Activated CD8-positive, alpha-beta T cell treated with anti-CD3 and anti-CD28 coated beads for 36 hours (primary cell): ENCODE data around the gene KIFC1. TPM values are rescaled to one million over a fixed set of nuclear protein-coding genes. Genes with fewer than 3 reads are reported as not detected.

Source experiments
- ATAC-seq: fragments of 200-7000 bp; cut with Tn5 transposase; one replicate; pipeline ENCODE4 v1.10.0; 2021; ENCODE audit warnings: mild to moderate bottlenecking, moderate library complexity
- CTCF ChIA-PET: fragments of 350-600 bp; sonication (Branson Sonifier 250); formaldehyde crosslinking; loops from one replicate; lab custom pipeline; 2021; ENCODE audit warnings: antibody characterized with exemption; lab: Charles Lee
- POLR2A ChIA-PET: fragments of 350-600 bp; sonication (Branson Sonifier 250); formaldehyde crosslinking; loops from one replicate; lab custom pipeline; 2021; ENCODE audit warnings: antibody characterized with exemption; lab: Charles Lee
- DNase-seq: peaks from one replicate; pipeline ENCODE4 v3.0.0-alpha.2; 2020
- H3K27ac Mint-ChIP-seq: one replicate; pipeline ENCODE4 v1.8.0; 2021; ENCODE audit warnings: mild to moderate bottlenecking, mixed read lengths
- H3K27me3 Mint-ChIP-seq: one replicate; pipeline ENCODE4 v1.8.0; 2021; ENCODE audit warnings: mixed read lengths
- H3K36me3 Mint-ChIP-seq: one replicate; pipeline ENCODE4 v1.8.0; 2021; ENCODE audit warnings: low read depth, mixed read lengths
- H3K4me1 Mint-ChIP-seq: one replicate; pipeline ENCODE4 v1.8.0; 2021; ENCODE audit warnings: low read depth, mixed read lengths
- H3K4me3 Mint-ChIP-seq: one replicate; pipeline ENCODE4 v1.8.0; 2021; ENCODE audit warnings: mild to moderate bottlenecking, moderate library complexity, mixed read lengths
- H3K9me3 Mint-ChIP-seq: one replicate; pipeline ENCODE4 v1.8.0; 2021; ENCODE audit warnings: mixed read lengths
- intact Hi-C: fragments of 100-400 bp; cut with micrococcal nuclease; formaldehyde crosslinking; loops from one replicate; pipeline ENCODE4 v1.10.0; 2022
- total RNA-seq, 2 experiments: library from RNA; stranded (reverse); gene quantifications; one replicate each; pipeline ENCODE4 v1.2.3, GENCODE V29; 2021
- TF ChIP-seq, protein P1 (sequence below): fragments of 200-600 bp; IDR thresholded peaks from one replicate; pipeline ENCODE4 v1.8.0; 2022; ENCODE audit warnings: antibody characterized with exemption, mild to moderate bottlenecking

Gene KIFC1
- total RNA-seq, 2 experiments from 2014 or later: 93.4 to 96.0 TPM

DNA sequence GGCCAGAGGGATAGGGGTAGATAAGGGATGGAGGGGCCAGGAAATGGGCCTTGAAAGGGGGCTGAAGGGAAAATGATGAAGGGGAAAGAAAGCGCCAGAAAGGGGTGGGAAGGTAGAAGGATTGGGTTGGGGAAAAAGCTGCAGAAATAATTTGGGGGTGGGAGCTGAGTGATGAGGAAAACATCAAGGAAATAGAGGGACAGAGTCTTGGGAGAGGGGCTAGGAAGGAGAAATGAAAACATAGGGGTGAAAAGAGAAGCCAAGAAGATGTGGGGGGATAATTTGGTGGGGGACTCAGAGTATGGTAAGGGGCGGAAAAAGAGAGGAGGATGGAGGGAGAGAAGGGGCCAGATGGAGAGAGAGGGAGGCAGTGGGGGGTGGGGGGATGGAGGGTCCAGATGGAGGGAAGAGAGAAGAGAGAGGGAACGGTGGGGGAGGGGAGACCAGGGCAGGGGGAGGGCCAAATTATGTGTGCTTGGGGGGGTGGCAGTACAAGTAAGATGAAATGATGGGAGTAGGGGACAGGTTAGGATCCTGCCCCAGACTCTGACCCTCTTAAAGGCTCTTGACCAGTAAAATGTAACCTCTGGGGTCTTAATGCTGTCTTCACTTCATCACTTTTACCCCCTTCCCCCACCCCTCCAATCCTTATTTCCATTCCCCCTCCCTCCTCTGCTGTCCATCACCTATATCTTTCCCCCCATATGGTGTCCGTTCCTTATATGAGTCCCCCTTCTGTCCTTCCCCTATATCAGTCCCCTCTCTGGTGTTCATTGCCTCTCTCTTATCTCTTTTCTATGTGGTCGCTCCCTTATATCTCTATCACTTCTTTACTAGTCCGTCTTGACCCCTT lies 29.1 kb downstream of the KIFC1 start:
- Mint-ChIP-seq H3K4me3 (peak overlapping the region; percentile 64), H3K9me3 (no peaks in the 10 kb centered on the region), H3K27me3 (no peaks in the 10 kb centered on the region), H3K36me3 (peaks cover 36% of the 10 kb centered on the region), H3K27ac (no peak overlapping the region), H3K4me1 (peaks cover 58% of the 10 kb centered on the region)
- TF ChIP-seq, protein P1, sequence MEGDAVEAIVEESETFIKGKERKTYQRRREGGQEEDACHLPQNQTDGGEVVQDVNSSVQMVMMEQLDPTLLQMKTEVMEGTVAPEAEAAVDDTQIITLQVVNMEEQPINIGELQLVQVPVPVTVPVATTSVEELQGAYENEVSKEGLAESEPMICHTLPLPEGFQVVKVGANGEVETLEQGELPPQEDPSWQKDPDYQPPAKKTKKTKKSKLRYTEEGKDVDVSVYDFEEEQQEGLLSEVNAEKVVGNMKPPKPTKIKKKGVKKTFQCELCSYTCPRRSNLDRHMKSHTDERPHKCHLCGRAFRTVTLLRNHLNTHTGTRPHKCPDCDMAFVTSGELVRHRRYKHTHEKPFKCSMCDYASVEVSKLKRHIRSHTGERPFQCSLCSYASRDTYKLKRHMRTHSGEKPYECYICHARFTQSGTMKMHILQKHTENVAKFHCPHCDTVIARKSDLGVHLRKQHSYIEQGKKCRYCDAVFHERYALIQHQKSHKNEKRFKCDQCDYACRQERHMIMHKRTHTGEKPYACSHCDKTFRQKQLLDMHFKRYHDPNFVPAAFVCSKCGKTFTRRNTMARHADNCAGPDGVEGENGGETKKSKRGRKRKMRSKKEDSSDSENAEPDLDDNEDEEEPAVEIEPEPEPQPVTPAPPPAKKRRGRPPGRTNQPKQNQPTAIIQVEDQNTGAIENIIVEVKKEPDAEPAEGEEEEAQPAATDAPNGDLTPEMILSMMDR: no peak
- intact Hi-C loops: loop anchor here (10.0 kb wide), 1 partner anchor 154 kb away; no protein-coding TSS in a partner anchor
- DNase-seq (no peak), ATAC-seq (no peak)
- CTCF ChIA-PET: no interaction called here
- POLR2A ChIA-PET: no interaction called here

DNA sequence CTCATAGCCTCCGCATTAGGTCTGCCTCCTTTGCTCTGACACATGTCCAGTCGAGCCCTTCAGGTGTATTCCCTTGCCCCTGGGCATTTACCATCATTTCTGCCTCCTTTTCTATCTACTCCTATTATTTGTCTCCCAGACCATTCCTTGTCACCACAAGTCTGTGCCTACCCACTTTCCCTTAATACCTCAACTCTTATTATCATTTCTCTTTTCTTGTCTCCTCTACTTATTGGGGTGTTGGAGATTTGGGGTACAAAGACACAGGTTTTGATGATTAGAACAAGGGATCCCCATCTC lies 29.7 kb downstream of the KIFC1 start:
- no peak for ATAC-seq
- H3K9me3 Mint-ChIP-seq: no peaks in the 10 kb centered on the region
- TF ChIP-seq, protein P1: no peak
- ChIA-PET POLR2A (no interaction called here), CTCF (no interaction called here)
- no peaks in the 10 kb centered on the region for H3K27me3 Mint-ChIP-seq
- peak overlapping the region; percentile 43 for H3K4me3 Mint-ChIP-seq
- H3K27ac Mint-ChIP-seq: no peak overlapping the region
- peaks cover 52% of the 10 kb centered on the region for H3K4me1 Mint-ChIP-seq
- H3K36me3 Mint-ChIP-seq: peaks cover 31% of the 10 kb centered on the region
- DNase-seq: no peak
- intact Hi-C loops: loop anchor here (10.0 kb wide), 1 partner anchor 154 kb away; no protein-coding TSS in a partner anchor

DNA sequence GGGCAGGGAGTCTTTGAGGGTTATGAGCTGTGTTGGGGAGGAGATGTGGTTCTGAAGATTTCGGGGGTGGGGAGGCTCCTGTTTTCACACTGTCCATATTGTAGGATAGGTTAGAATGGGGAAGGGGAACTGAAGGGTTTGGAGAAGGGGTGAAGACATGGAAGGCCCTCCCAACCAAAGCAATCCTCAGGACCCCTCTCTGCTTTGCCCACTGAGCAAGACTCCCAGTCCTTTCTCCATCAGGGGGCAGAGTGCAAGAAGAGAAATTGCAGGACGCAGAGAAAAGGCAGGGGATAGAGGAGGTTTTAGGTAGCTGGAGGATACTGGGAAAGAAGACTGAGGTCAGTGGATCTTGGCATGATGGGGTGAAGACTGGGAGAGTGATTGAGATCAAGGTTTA lies 32.2 kb downstream of the KIFC1 start:
- TF ChIP-seq, protein P1: no peak
- H3K9me3 Mint-ChIP-seq: no peaks in the 10 kb centered on the region
- CTCF ChIA-PET: no interaction called here
- DNase-seq (no peak), ATAC-seq (no peak)
- no peaks in the 10 kb centered on the region for H3K27me3 Mint-ChIP-seq
- intact Hi-C loops: loop anchor here (10.0 kb wide), 1 partner anchor 151 kb away; no protein-coding TSS in a partner anchor
- POLR2A ChIA-PET: interaction anchor here (0.8 to 1.1 kb wide), 3 partner anchors 23 to 124 kb away, joined by 3 to 5 read pairs (median 3); partner anchors contain the start of gene ZBTB9
- H3K36me3 Mint-ChIP-seq: peaks cover 22% of the 10 kb centered on the region
- peak overlapping the region; percentile 84 for H3K4me3 Mint-ChIP-seq
- H3K4me1 Mint-ChIP-seq: peaks cover 54% of the 10 kb centered on the region
- H3K27ac Mint-ChIP-seq: peak overlapping the region; percentile 90

DNA sequence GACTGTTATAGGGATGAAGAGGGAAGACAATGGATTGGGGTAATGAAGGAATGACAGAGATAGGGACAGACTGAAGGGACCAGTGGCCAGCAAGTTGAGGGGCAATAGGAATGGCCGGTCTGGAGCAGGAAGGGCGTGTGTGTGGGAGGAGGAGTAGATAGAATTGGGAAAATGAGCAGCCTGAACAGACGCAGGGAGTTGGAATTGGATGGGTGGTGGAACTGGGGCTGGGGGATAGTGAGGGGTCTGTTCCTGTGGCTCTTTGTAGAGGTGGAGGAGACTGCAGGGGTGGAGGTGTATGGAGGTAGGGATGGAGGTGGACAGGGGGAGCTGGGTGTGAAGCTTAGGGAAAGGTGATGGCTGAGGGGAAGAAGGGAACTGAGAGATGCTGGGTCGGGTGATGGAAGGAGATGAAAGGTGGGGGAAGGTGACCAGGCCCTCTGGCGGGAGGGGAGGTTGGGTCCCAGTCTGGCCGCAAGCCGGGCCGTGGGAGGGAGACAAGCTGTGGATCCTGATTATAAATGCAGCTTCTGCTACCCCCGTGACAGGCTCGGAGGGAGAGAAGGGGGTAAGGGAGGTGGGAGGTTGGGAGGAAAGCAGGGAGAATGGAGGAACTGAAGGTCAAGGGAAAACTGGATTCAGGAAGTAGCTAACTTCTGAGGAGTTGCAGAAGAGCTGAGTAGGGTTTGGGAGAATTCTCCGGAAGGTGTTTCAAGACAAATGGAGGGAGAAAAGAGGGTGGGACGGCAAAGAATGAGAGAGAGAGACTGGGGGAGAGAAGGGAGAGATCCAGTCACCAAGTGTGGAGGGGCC lies 33.4 kb downstream of the KIFC1 start:
- Mint-ChIP-seq H3K27me3 (no peaks in the 10 kb centered on the region), H3K36me3 (peaks cover 22% of the 10 kb centered on the region), H3K4me1 (peaks cover 56% of the 10 kb centered on the region), H3K9me3 (no peaks in the 10 kb centered on the region), H3K27ac (peak overlapping the region; percentile 90), H3K4me3 (peak overlapping the region; percentile 84)
- ChIA-PET POLR2A (interaction anchor here (0.6 to 2.1 kb wide), 15 partner anchors 7 to 190 kb away, joined by 3 to 11 read pairs (median 3); partner anchors contain the start of genes CUTA, TAPBP and ZBTB9), CTCF (interaction anchor here (0.5 to 2.3 kb wide), 9 partner anchors 9 to 160 kb away, joined by 3 to 10 read pairs (median 3); partner anchors contain the start of gene B3GALT4)
- TF ChIP-seq, protein P1: no peak
- ATAC-seq: no peak
- no peak for DNase-seq
- intact Hi-C loops: loop anchor here (5.0 to 10.0 kb wide), 2 partner anchors 33 to 150 kb away; partner anchors contain the start of gene KIFC1
